HCT116 (cell line): Measurements from ENCODE around the gene NFIB. TPM values are rescaled to one million over a fixed set of nuclear protein-coding genes. Genes with fewer than 3 reads are reported as not detected.

ENCODE experiments used
- ATAC-seq: fragments of 200-7000 bp; cut with Tn5 transposase; 2 replicates; pipeline ENCODE4 v1.9.1; 2020; ENCODE audit warnings: mild to moderate bottlenecking, moderate library complexity
- BruUV-seq: library from RNA; stranded (reverse); fragments of 400-500 nt; replicated peaks from 2 replicates; lab custom pipeline; 2021; lab: Mats Ljungman, UMichigan
- CTCF ChIA-PET: fragments of 300-600 bp; sonication (Branson Sonifier 250); formaldehyde crosslinking; loops from one replicate; lab custom pipeline; 2021; ENCODE audit warnings: antibody characterized with exemption; lab: Charles Lee
- POLR2A ChIA-PET: fragments of 300-600, 350-600 bp; sonication (Branson Sonifier 250); formaldehyde crosslinking; loops from one replicate; lab custom pipeline; 2021; ENCODE audit warnings: antibody characterized with exemption; lab: Charles Lee
- RAD21 ChIA-PET, 2 experiments: fragments of 300-600 bp; sonication (Branson Sonifier 250); formaldehyde crosslinking; loops; one replicate each; lab custom pipeline; 2023; ENCODE audit warnings: low total read pairs in 2 of 2; ENCODE audit not compliant: uncharacterized antibody in 2 of 2, unreplicated experiment in 2 of 2, low non-redundant PET in 1 of 2; lab: Charles Lee
- DNase-seq: peaks from one replicate; pipeline ENCODE4 v3.0.0-alpha.2; 2010; ENCODE audit warnings: low read depth, low spot score
- H2AFZ ChIP-seq: fragments of 200-600 bp; shearing (Covaris generic), sonication (generic); 2 replicates; pipeline ENCODE4 v1.6.1; 2017; ENCODE audit warnings: low read depth, mixed run types, mixed read lengths, antibody characterized with exemption, low read length; ENCODE audit not compliant: poor library complexity, severe bottlenecking
- H3K27ac ChIP-seq: 2 replicates; pipeline ENCODE4 v1.5.1; 2012; ENCODE audit warnings: low read depth, low read length
- H3K27me3 ChIP-seq: fragments of 200-600 bp; sonication (generic); 2 replicates; pipeline ENCODE4 v1.6.1; 2016; ENCODE audit warnings: mixed run types, low read length, mixed read lengths; ENCODE audit not compliant: insufficient read depth
- H3K36me3 ChIP-seq, 2 experiments: fragments of 200-500 bp in 1 of 2; fragments of 200-600 bp in 1 of 2; sonication (Bioruptor generic) in 1 of 2; sonication (generic) in 1 of 2; 2 replicates each; pipeline versions ENCODE4 v1.5.1 to v1.6.1; 2014 to 2016; ENCODE audit warnings: low read length in 2 of 2, inconsistent platforms in 1 of 2, mixed read lengths in 1 of 2, mixed run types in 1 of 2; ENCODE audit not compliant: insufficient read depth in 2 of 2, control insufficient read depth in 1 of 2
- H3K4me1 ChIP-seq, 2 experiments: fragments of 200-600 bp in 1 of 2; sonication (generic) in 1 of 2; 2 replicates each; pipeline versions ENCODE4 v1.5.1 to v1.6.1; 2012 to 2017; ENCODE audit warnings: low read length in 2 of 2, inconsistent platforms in 1 of 2, mild to moderate bottlenecking in 1 of 2, mixed read lengths in 1 of 2, mixed run types in 1 of 2, moderate library complexity in 1 of 2; ENCODE audit not compliant: insufficient read depth in 2 of 2, control insufficient read depth in 1 of 2
- H3K4me2 ChIP-seq: fragments of 200-600 bp; sonication (generic); 2 replicates; pipeline ENCODE4 v1.6.1; 2017; ENCODE audit warnings: mixed run types, low read length, mixed read lengths
- H3K4me3 ChIP-seq, 2 experiments: fragments of 200-600 bp in 1 of 2; sonication (generic) in 1 of 2; replicated peaks in 1 of 2; 2 replicates each; pipeline ENCODE4 v1.5.1; 2011 to 2016; ENCODE audit warnings: low read length in 2 of 2, control low read depth in 1 of 2, low read depth in 1 of 2, mild to moderate bottlenecking in 1 of 2, mixed read lengths in 1 of 2, mixed run types in 1 of 2
- H3K79me2 ChIP-seq: fragments of 200-600 bp; sonication (generic); 2 replicates; pipeline ENCODE4 v1.6.1; 2017; ENCODE audit warnings: mild to moderate bottlenecking, mixed run types, low read length, moderate library complexity, mixed read lengths; ENCODE audit not compliant: insufficient read depth
- H3K9ac ChIP-seq: fragments of 200-600 bp; sonication (generic); 2 replicates; pipeline ENCODE4 v1.6.1; 2016; ENCODE audit warnings: low read length, mixed read lengths
- H3K9me2 ChIP-seq: fragments of 200-600 bp; sonication (generic), shearing (Covaris generic); 2 replicates; pipeline ENCODE4 v1.6.1; 2017; ENCODE audit warnings: mixed run types, mild to moderate bottlenecking, moderate library complexity; ENCODE audit not compliant: insufficient read depth
- H3K9me3 ChIP-seq, 2 experiments: fragments of 200-500 bp in 1 of 2; fragments of 200-600 bp in 1 of 2; sonication (Bioruptor generic) in 1 of 2; sonication (generic) in 1 of 2; 2 replicates each; pipeline ENCODE4 v1.6.1; 2014 to 2017; ENCODE audit warnings: low read length in 2 of 2, mixed read lengths in 2 of 2, inconsistent platforms in 1 of 2, low read depth in 1 of 2, mild to moderate bottlenecking in 1 of 2, mixed run types in 1 of 2, moderate library complexity in 1 of 2; ENCODE audit not compliant: control insufficient read depth in 1 of 2, insufficient read depth in 1 of 2
- H4K20me1 ChIP-seq: fragments of 200-600 bp; sonication (generic), shearing (Covaris generic); 2 replicates; pipeline ENCODE4 v1.6.1; 2017; ENCODE audit warnings: mixed run types, mild to moderate bottlenecking, moderate library complexity; ENCODE audit not compliant: insufficient read depth
- ATF3 ChIP-seq: IDR thresholded peaks from 2 replicates; pipeline ENCODE4 v1.6.1; 2012
- CEBPB ChIP-seq: IDR thresholded peaks from 2 replicates; pipeline ENCODE4 v1.6.1; 2012; ENCODE audit warnings: low read depth
- ELF1 ChIP-seq: IDR thresholded peaks from 2 replicates; pipeline ENCODE4 v1.6.1; 2012; ENCODE audit warnings: low read depth, borderline replicate concordance
- EZH2 ChIP-seq: fragments of 200-600 bp; sonication (generic); IDR thresholded peaks from 2 replicates; pipeline ENCODE4 v1.6.1; 2017; ENCODE audit warnings: antibody characterized with exemption, mixed run types
- EZH2phosphoT487 ChIP-seq: fragments of 200-600 bp; IDR thresholded peaks from 2 replicates; pipeline ENCODE4 v1.6.1; 2018; ENCODE audit warnings: antibody characterized with exemption, borderline replicate concordance
- FOSL1 ChIP-seq: IDR thresholded peaks from 2 replicates; pipeline ENCODE4 v1.6.1; 2012; ENCODE audit warnings: low read depth
- JUND ChIP-seq: IDR thresholded peaks from 2 replicates; pipeline ENCODE4 v1.6.1; 2012
- MAX ChIP-seq: IDR thresholded peaks from 2 replicates; pipeline ENCODE4 v1.6.1; 2012
- POLR2A ChIP-seq: IDR thresholded peaks from 2 replicates; pipeline ENCODE4 v1.7.0; 2011; ENCODE audit warnings: borderline replicate concordance; ENCODE audit not compliant: insufficient read depth, insufficient read length; ENCODE audit errors: extremely low read depth
- SIN3A ChIP-seq: IDR thresholded peaks from 2 replicates; pipeline ENCODE4 v1.6.1; 2012; ENCODE audit warnings: low read depth
- SP1 ChIP-seq: IDR thresholded peaks from 2 replicates; pipeline ENCODE4 v1.6.1; 2012; ENCODE audit warnings: low read depth
- YY1 ChIP-seq: IDR thresholded peaks from 2 replicates; pipeline ENCODE4 v1.6.1; 2011; ENCODE audit warnings: low read length, low read depth, moderate library complexity, mild to moderate bottlenecking; ENCODE audit not compliant: insufficient replicate concordance; ENCODE audit errors: extremely low read depth
- ZFX ChIP-seq: fragments of 450-650 bp; IDR thresholded peaks from 2 replicates; pipeline ENCODE4 v1.6.1; 2017
- intact Hi-C: fragments of 100-400 bp; cut with micrococcal nuclease; formaldehyde crosslinking; loops from 2 replicates; pipeline ENCODE4 v1.10.0; 2022
- total RNA-seq: library from RNA; stranded (reverse); gene quantifications from one replicate; pipeline ENCODE4 v1.2.1, GENCODE V29; 2021; ENCODE audit not compliant: unreplicated experiment

NFIB gene
- total RNA-seq, 1 experiment from 2014 or later, result 6.6 TPM

DNA sequence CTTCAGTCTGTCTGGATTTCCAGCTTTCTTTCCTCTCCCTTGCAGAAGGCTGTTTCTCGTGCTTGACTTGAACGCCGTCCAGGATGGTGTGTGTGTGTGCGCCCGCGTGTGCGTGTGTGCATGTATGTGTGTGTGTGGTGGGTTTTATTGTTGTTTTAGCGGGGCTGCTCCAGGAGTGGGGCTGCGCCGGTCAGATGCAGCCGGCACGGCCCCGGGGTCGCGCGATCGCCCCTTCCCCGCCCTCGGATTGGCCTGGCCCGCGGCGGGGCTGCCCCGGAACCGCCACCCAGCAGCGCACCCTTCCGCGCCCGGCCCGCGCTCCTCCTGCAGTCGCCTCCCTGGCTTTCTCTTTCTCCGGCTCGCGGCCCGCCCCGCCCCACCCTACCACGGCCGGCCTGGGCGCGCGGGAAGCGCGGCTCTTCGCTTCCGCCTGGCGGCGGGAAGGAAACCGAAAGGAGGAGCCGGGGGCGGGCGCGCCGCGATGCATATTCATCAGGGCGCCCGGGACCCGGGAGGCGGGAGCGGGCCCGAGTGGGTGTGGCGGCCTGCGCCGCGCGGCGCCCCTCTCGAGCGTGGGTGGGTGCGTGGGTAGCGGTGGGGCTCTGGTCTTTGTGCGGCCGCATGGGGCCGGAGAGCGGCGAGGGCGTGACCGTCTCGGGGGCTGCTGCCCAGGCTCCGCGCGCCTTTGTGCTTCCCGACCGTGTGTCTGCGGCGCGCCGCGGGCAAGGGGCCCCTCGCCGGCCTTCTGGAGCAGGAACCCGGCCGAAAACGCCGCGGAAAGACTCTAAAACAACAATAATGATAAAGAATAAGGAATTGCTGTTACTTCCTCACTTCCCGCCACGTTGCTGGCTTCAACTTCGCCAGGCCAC, 8.5 kb upstream of the NFIB start (continued):
- TF ChIP-seq YY1, result peak; percentile 48
- TF ChIP-seq CEBPB, result no peak
- TF ChIP-seq JUND, result no peak
- peak; percentile 19; the same call in 1 of the 2 replicates for TF ChIP-seq ELF1

DNA sequence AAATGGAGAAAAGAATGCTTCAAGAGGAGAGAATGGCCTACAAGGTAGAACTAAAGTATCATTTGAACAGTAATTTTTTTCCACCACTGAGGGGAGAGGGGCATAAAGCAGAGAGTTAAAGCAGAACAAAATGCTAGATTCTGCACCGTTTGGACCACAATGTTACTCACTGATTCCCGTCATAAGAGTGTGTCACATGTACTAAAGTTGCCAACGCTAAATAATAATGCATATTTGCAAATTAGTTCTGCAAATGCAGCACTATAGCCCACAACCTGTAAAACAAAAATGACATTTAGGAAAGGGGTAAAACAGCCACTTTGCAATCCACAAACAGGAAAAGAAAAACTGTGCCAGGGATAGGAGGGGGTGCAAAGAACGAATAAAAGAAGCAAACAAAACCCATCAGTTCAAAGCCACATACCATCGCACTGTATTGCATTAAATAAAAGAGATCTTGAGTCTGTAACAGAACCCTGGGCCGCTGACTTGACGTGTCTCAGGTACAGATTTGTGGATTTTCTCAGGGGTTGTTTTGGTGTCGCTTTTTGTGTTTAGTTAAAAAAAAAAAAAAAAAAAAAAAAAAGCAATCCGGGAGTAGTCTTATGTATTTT, 7.7 kb upstream of the NFIB start:
- H3K27ac ChIP-seq, result peak overlapping the region; percentile 71
- RAD21 ChIA-PET, result no interaction called here
- POLR2A ChIA-PET, result no interaction called here
- peak overlapping the region; percentile 91 for H3K4me2 ChIP-seq
- H4K20me1 ChIP-seq, result no peaks in the 10 kb centered on the region
- H3K9ac ChIP-seq, result peak overlapping the region; percentile 70
- no peaks in the 10 kb centered on the region for H3K9me3 ChIP-seq
- no peaks in the 10 kb centered on the region for H3K9me2 ChIP-seq
- no peaks in the 10 kb centered on the region for H3K27me3 ChIP-seq
- H3K4me3 ChIP-seq, result peak overlapping the region; percentile 55 to 65
- DNase-seq (no peak), ATAC-seq (no peak)
- H3K4me1 ChIP-seq, result peaks cover 0 to 17% of the 10 kb centered on the region in 2 experiments; a peak in 3 of 4 replicates
- H2AFZ ChIP-seq, result no peak overlapping the region
- no peaks in the 10 kb centered on the region for H3K79me2 ChIP-seq
- TSS peak; percentile 72 for BruUV-seq
- intact Hi-C loops, result no loop called here
- no peaks in the 10 kb centered on the region for H3K36me3 ChIP-seq
- CTCF ChIA-PET, result no interaction called here
- no peak for TF ChIP-seq ZFX
- no peak for TF ChIP-seq SP1
- no peak for TF ChIP-seq MAX
- no peak for TF ChIP-seq POLR2A
- TF ChIP-seq FOSL1, result no peak
- no peak for TF ChIP-seq EZH2
- TF ChIP-seq YY1, result no peak
- TF ChIP-seq EZH2phosphoT487, result no peak
- no peak for TF ChIP-seq ATF3
- TF ChIP-seq SIN3A, result no peak
- TF ChIP-seq CEBPB, result no peak
